ENCODE results near the gene RETREG1.

RETREG1 gene

GRCh38 chr5:16590685-16591084 lies 26.1 kb downstream of the RETREG1 start:
- Mint-ChIP-seq H3K4me3 (no peak overlapping the region), H3K27ac (ENCODE audit: low read depth) (no peak overlapping the region), H3K36me3 (ENCODE audit: insufficient read depth) (peaks cover 2% of the 10 kb centered on the region), H3K4me1 (peaks cover 18% of the 10 kb centered on the region), H3K9me3 (no peaks in the 10 kb centered on the region), H3K27me3 (no peaks in the 10 kb centered on the region)
- no peak for DNase-seq (ENCODE audit: low spot score in 2 of 2)
- ATAC-seq (replicated peaks; ENCODE audit: extremely low read depth, poor library complexity, severe bottlenecking), result no peak

GRCh38 chr5:16589658-16590057 lies 27.1 kb downstream of the RETREG1 start:
- no peak overlapping the region for H3K27ac Mint-ChIP-seq (ENCODE audit: low read depth)

GRCh38 chr5:16588434-16589214 lies 28.2 kb downstream of the RETREG1 start:
- no peak for DNase-seq (ENCODE audit: low spot score in 2 of 2)
- peaks cover 4% of the 10 kb centered on the region for H3K36me3 Mint-ChIP-seq (ENCODE audit: insufficient read depth)
- no peaks in the 10 kb centered on the region for H3K9me3 Mint-ChIP-seq
- no peak for ATAC-seq (replicated peaks; ENCODE audit: extremely low read depth, poor library complexity, severe bottlenecking)
- H3K4me1 Mint-ChIP-seq, result peaks cover 18% of the 10 kb centered on the region
- no peak overlapping the region for H3K27ac Mint-ChIP-seq (ENCODE audit: low read depth)
- no peak overlapping the region for H3K4me3 Mint-ChIP-seq
- H3K27me3 Mint-ChIP-seq, result no peaks in the 10 kb centered on the region

More at GRCh38 chr5:16589658-16590057, 27.1 kb downstream of the RETREG1 start:
- Mint-ChIP-seq H3K36me3 (ENCODE audit: insufficient read depth) (peaks cover 4% of the 10 kb centered on the region), H3K27me3 (no peaks in the 10 kb centered on the region), H3K4me1 (peaks cover 18% of the 10 kb centered on the region), H3K9me3 (no peaks in the 10 kb centered on the region), H3K4me3 (no peak overlapping the region)
- ATAC-seq (replicated peaks; ENCODE audit: extremely low read depth, poor library complexity, severe bottlenecking) (no peak), DNase-seq (ENCODE audit: low spot score in 2 of 2) (no peak)

- Mint-ChIP-seq H3K9me3 (no peaks in the 10 kb centered on the region), H3K27ac (ENCODE audit: low read depth) (no peak overlapping the region), H3K4me1 (peaks cover 2% of the 10 kb centered on the region), H3K27me3 (no peaks in the 10 kb centered on the region), H3K36me3 (ENCODE audit: insufficient read depth) (peaks cover 4% of the 10 kb centered on the region), H3K4me3 (no peak overlapping the region)
- no peak for ATAC-seq (replicated peaks; ENCODE audit: extremely low read depth, poor library complexity, severe bottlenecking)
- no peak for DNase-seq (ENCODE audit: low spot score in 2 of 2)
Measured at GRCh38 chr5:16586556-16586955, 30.2 kb downstream of the RETREG1 start.

- H3K27me3 Mint-ChIP-seq, result no peaks in the 10 kb centered on the region
- DNase-seq (ENCODE audit: low spot score in 2 of 2) (no peak), ATAC-seq (replicated peaks; ENCODE audit: extremely low read depth, poor library complexity, severe bottlenecking) (no peak)
- peaks cover 2% of the 10 kb centered on the region for H3K36me3 Mint-ChIP-seq (ENCODE audit: insufficient read depth)
- H3K9me3 Mint-ChIP-seq, result no peaks in the 10 kb centered on the region
- no peak overlapping the region for H3K4me3 Mint-ChIP-seq
- H3K4me1 Mint-ChIP-seq, result peaks cover 4% of the 10 kb centered on the region
- H3K27ac Mint-ChIP-seq (ENCODE audit: low read depth), result no peak overlapping the region
Measured at GRCh38 chr5:16585041-16585667, 31.6 kb downstream of the RETREG1 start.

- Mint-ChIP-seq H3K4me1 (peaks cover 4% of the 10 kb centered on the region), H3K9me3 (no peaks in the 10 kb centered on the region), H3K27ac (ENCODE audit: low read depth) (no peak overlapping the region), H3K27me3 (no peaks in the 10 kb centered on the region), H3K36me3 (ENCODE audit: insufficient read depth) (peaks cover 2% of the 10 kb centered on the region), H3K4me3 (no peak overlapping the region)
- ATAC-seq (replicated peaks; ENCODE audit: extremely low read depth, poor library complexity, severe bottlenecking), result no peak
- DNase-seq (ENCODE audit: low spot score in 2 of 2), result no peak
Measured at GRCh38 chr5:16582081-16582480, 34.7 kb downstream of the RETREG1 start.

- no peaks in the 10 kb centered on the region for H3K9me3 Mint-ChIP-seq
- H3K27me3 Mint-ChIP-seq, result no peaks in the 10 kb centered on the region
- H3K27ac Mint-ChIP-seq (ENCODE audit: low read depth), result no peak overlapping the region
- DNase-seq (ENCODE audit: low spot score in 2 of 2) (no peak), ATAC-seq (replicated peaks; ENCODE audit: extremely low read depth, poor library complexity, severe bottlenecking) (no peak)
- peaks cover 2% of the 10 kb centered on the region for H3K36me3 Mint-ChIP-seq (ENCODE audit: insufficient read depth)
- H3K4me1 Mint-ChIP-seq, result peaks cover 4% of the 10 kb centered on the region
- no peak overlapping the region for H3K4me3 Mint-ChIP-seq
Measured at GRCh38 chr5:16580382-16580781, 36.4 kb downstream of the RETREG1 start.

GRCh38 chr5:16579142-16579847 lies 37.5 kb downstream of the RETREG1 start:
- Mint-ChIP-seq H3K27me3 (no peaks in the 10 kb centered on the region), H3K4me3 (no peak overlapping the region)

GRCh38 chr5:16578474-16578883 lies 38.3 kb downstream of the RETREG1 start:
- no peak overlapping the region for H3K4me3 Mint-ChIP-seq
- peaks cover 2% of the 10 kb centered on the region for H3K36me3 Mint-ChIP-seq (ENCODE audit: insufficient read depth)
- peaks cover 4% of the 10 kb centered on the region for H3K4me1 Mint-ChIP-seq
- no peaks in the 10 kb centered on the region for H3K9me3 Mint-ChIP-seq
- no peak overlapping the region for H3K27ac Mint-ChIP-seq (ENCODE audit: low read depth)
- H3K27me3 Mint-ChIP-seq, result no peaks in the 10 kb centered on the region
- ATAC-seq (replicated peaks; ENCODE audit: extremely low read depth, poor library complexity, severe bottlenecking), result no peak
- no peak for DNase-seq (ENCODE audit: low spot score in 2 of 2)

More at GRCh38 chr5:16579142-16579847, 37.5 kb downstream of the RETREG1 start:
- no peaks in the 10 kb centered on the region for H3K9me3 Mint-ChIP-seq
- peaks cover 4% of the 10 kb centered on the region for H3K4me1 Mint-ChIP-seq
- peaks cover 1% of the 10 kb centered on the region for H3K36me3 Mint-ChIP-seq (ENCODE audit: insufficient read depth)
- H3K27ac Mint-ChIP-seq (ENCODE audit: low read depth), result no peak overlapping the region
- DNase-seq (ENCODE audit: low spot score in 2 of 2), result no peak
- ATAC-seq (replicated peaks; ENCODE audit: extremely low read depth, poor library complexity, severe bottlenecking), result no peak

- Mint-ChIP-seq H3K27me3 (no peaks in the 10 kb centered on the region), H3K4me3 (no peak overlapping the region), H3K9me3 (no peaks in the 10 kb centered on the region), H3K27ac (ENCODE audit: low read depth) (no peak overlapping the region), H3K36me3 (ENCODE audit: insufficient read depth) (peaks cover 2% of the 10 kb centered on the region), H3K4me1 (peaks cover 8% of the 10 kb centered on the region)
- no peak for DNase-seq (ENCODE audit: low spot score in 2 of 2)
- ATAC-seq (replicated peaks; ENCODE audit: extremely low read depth, poor library complexity, severe bottlenecking), result no peak
Measured at GRCh38 chr5:16577677-16578076, 39.1 kb downstream of the RETREG1 start.

- Mint-ChIP-seq H3K4me1 (peaks cover 4% of the 10 kb centered on the region), H3K4me3 (no peak overlapping the region), H3K36me3 (ENCODE audit: insufficient read depth) (peaks cover 4% of the 10 kb centered on the region), H3K27me3 (no peaks in the 10 kb centered on the region), H3K27ac (ENCODE audit: low read depth) (no peak overlapping the region), H3K9me3 (no peaks in the 10 kb centered on the region)
- ATAC-seq (replicated peaks; ENCODE audit: extremely low read depth, poor library complexity, severe bottlenecking) (no peak), DNase-seq (ENCODE audit: low spot score in 2 of 2) (no peak)
Measured at GRCh38 chr5:16574789-16575721, 41.7 kb downstream of the RETREG1 start.

- H3K4me1 Mint-ChIP-seq, result peaks cover 4% of the 10 kb centered on the region
- H3K4me3 Mint-ChIP-seq, result no peak overlapping the region
- no peaks in the 10 kb centered on the region for H3K27me3 Mint-ChIP-seq
- peaks cover 4% of the 10 kb centered on the region for H3K36me3 Mint-ChIP-seq (ENCODE audit: insufficient read depth)
- ATAC-seq (replicated peaks; ENCODE audit: extremely low read depth, poor library complexity, severe bottlenecking) (no peak), DNase-seq (ENCODE audit: low spot score in 2 of 2) (no peak)
- no peak overlapping the region for H3K27ac Mint-ChIP-seq (ENCODE audit: low read depth)
- no peaks in the 10 kb centered on the region for H3K9me3 Mint-ChIP-seq
Measured at GRCh38 chr5:16573401-16573800, 43.4 kb downstream of the RETREG1 start.

All from central memory CD8-positive, alpha-beta T cell (primary cell).